NAMALWA (cell line): ENCODE data around the gene CADM1.

Source experiments
- DNase-seq: peaks from one replicate; pipeline ENCODE4 v3.0.0-alpha.2; 2015; ENCODE audit warnings: low spot score

CADM1 gene

DNA sequence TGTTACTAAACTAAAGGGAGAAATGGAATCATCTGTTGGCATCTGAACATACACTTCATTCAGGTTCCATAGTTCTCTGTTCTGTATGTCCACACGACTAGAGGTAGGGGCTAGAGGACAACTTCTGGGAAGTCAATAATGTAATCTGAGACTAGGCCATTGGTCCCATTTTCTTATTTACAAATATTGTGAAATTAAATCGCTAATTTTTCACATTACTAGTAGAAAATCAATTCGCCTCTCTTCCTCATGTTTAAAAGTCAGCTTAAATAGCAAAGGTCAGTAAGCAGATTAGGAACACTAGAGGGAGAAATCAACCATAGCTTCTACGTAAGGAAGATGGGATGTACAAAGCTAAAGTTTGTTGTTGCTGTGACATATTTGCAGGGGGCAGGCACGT is 59.7 kb downstream of the CADM1 start:
- DNase-seq, result no peak

DNA sequence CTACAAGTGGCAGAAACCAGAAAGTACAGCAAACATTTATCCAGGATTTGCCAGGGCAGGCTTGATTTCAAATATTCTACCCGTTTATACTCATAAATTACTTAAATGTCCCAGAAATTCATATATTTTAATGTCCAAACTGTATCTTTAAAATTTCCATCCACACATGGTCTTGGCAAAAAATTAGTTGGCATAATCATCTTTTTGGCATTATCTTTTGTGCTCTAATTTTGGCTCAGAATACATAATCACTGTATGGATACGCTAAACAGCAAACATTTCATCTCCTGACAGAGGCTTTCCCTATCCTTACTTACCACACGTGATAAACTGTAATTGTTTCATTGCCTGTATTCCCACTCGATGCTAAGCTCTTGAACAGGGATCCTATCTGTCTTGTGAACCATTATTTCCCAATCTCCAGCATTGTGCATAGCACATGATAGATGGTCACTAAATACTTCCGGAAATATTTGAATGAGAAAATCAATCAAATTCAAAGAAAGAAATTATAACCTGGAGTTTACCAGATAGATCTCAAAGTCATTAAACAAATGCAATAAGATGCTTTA is 64.2 kb downstream of the CADM1 start:
- DNase-seq, result no peak

DNA sequence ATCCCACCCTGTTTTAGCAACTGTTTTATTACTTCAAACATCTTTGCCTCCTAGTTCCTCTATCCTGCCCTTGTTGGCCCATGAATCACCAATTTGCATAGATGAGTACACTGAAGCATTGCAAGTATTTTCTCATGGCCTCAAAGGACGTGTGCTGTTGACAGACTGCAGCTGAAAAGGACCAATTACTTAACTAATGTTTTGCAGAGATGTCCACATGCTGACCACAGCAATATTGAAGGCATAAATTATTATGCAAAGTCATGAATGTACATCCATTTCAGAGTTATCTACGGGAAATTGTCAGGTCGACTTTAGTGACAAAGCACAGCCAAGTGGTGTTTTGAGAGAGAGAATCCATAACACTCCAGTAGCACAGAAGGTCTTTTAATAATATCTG is 64.8 kb downstream of the CADM1 start:
- peak; percentile 9 for DNase-seq

DNA sequence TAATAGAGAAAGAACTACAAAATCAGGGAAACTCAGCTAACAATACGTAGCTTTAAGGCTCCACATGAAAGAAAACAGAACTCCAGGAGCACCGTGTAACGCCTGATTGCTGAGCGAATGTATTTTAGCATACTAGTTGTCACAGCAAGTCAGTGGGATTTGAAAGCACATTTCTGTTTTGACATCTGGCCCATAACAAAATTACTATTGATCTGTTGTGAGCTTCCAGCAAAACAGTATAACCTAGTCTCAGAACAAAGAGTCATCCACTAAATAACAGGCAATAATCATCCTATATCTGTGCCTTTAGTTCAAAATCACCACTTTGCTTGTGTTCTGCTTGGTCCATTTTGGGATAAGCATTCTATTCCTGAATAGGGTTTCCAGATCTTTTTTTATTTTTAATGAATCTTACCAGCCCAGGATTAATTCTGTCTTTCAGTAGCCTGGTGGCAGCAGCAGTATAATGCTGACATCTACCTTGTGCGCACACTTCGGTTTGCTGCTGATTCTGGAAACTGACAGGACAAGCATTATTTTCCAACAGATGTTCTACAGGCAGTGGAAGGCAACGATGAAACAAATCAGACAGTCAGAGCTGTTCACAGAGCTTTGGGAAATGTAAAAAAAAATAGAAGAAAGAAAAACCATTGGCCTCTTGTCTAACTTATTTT is 66.2 kb downstream of the CADM1 start:
- no peak for DNase-seq

DNA sequence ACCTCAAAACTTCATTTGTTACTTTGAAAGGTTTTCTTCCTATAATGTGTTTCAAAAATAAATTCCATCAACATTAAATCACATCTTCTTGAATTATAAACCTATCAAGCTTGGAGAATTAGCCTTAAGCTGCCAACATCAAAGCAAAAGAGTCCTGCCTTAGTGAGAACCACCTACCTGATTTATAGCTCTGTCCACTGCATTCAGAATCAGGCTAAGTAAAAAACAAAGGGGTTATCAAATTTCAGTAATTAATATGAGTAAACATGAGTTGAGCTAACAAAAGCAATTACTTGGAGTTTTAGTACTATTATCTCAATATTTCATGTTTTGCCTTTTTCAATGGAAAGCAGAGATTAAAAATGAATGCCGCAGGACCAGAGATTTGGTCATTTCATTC is 73.9 kb downstream of the CADM1 start:
- DNase-seq, result no peak

DNA sequence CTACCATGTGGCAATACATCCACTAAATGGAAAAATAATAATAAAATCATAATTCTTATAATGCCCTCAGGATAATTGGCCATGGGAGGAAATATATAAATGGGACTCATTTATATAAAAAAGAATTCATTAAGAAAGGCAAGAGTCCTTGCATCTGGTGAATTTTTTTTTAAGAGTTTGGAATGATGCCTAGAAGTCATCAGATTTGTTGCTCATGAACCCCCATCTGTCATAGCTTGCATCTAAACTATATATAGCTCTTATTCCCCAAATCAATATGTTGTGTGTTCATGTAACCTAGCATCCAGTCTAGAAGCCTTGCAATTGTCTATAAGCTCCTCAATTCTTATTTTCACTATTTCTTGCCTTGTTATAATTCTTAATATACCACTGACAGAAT is 75.9 kb downstream of the CADM1 start:
- DNase-seq, result no peak

DNA sequence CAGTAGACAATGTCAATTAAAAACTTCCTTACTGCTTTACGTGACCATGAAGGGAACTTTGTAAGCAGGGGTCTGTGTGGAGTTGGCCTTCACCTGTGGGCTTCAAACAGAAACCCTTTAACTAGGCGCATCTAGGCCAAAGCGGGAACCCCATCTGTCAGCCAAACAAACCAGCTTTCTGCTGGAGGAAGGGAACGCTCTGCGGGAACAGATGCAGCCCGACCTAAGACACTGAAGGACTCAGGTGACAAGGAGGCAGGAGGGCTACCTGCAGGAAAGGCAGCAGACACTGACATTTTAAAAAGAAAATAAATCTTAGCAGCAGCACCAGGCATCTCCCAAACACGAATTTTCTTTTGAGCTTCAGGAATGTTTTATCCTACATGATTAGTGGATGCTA is 78.4 kb downstream of the CADM1 start:
- no peak for DNase-seq

DNA sequence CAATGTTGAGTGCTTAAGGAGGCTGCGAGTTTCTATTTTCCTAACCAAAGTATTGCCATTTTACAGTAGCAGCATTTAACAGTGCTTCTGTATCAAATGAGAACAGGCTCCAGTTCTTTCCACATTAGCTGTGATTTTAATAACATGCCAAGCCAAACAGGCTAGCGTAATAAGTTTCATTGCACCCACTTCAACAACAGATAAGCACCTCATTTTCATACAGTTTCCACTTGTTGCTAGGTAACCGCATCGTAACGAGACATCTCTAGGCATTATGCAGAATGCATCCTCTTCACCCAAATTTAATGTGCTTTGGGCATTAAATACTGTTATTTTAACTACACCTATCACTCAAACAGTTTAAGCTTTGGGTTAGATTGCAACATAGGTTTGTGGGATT is 79.0 kb downstream of the CADM1 start:
- no peak for DNase-seq

DNA sequence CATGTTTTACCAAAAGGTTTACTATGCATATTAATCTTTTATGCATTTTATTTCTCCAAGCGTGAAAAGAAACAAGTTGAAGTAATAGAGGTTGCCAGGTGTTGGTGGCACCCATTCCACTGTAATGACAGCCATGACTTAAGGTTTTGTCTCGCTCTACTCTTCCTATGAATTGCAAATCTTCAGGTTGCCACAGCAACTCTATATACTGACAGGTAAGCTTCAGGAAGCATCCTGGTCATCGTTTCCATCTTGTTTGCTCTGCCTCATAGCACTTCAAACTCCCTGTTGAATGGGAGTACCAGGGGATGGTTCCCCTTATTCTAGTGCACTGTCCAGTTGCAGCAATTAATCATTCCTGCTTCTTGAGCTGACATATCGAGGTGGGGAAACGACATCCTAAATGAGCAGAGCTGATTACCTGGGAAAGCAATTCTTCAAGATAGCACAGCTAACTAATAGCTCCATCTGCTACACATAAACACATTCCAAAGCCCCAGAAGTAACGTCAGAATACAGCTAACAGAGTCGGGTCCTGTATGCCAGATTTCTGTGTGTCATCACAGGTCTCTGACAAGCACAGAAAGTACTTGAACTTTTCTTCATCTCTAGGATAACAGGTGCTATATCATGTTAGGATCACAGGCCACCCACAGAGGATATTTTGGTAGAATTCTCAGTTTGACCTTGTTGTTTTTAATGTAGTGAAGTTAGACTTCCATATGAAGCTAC is 80.3 kb downstream of the CADM1 start:
- DNase-seq, result no peak

DNA sequence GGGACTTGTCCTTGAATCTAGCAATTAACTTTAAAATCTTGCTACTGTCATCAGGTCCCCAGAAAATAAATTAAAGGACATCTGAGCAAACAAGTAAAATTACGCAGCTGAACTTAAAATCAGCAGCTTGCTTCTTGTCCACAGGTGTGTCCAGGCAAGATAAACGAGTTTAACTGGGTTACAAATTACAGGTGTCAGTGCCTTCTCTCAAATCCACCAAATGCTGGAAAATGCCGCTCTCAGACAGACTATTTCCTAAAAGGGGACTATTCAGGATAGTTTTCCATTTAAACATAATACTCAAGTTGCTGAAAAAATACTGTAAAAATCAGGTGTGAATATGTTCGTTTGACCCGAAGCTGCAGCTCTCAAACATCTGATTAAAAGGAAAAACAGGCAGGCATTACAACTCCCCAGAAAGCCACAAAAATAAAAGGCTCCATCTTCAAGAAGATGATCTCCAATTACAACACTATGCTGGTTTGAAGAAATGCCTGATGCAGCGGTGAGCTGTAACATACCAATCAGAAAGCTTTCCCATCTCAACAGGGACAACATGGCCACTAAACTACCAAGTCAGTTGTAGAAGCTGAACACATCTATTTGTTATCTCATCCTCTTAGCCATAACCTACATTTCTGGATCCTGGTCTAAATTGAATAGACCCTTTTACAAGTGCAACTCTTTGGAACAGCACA is 82.1 kb downstream of the CADM1 start:
- no peak for DNase-seq

DNA sequence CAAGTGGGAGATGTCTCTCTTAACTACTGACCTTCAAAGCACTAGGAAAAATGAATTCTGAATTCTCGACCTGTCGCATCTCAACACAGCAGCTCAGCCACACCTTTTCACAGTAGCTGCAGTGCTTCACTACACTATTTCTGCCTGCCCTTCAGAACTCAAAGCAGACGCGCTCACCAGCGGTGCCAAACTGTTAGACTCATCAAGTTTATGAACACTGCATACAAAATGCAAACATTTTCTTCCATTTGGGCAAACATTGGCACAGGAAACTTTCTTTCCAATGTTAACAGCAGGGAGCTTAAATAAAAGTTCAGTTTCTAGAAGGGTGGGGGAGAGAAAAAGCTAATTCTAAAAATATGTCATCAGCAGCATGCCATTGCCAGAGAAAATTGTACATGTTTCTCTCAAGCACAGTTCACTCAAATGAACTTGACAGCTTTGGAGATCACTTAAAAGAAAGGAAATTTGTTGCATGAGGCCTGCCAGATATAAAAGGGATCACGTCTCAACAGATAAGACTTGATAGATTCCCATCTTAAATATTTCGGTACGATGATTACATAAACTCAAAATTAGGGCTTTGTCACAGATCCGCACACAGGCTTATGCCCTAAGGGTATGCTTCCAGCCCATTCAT is 82.7 kb downstream of the CADM1 start:
- DNase-seq, result no peak

DNA sequence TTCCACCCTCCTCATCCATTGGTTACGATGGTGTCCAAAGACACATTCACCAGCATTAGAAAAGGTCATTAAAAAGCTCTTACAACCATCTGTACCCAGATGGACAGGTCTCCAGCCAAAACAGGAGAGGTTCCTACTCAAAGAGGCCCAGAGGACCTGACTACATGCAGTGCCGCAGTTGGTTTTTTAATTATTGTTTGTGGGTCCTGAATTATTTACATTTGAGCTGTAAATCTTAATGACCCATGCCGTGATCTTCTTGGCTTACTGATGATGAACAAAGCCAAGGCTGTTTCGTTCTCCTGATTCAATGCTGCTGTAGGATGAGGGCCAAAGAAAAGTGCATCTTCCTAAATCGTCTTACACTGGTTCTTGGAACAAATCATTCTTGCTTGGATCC is 83.7 kb downstream of the CADM1 start:
- no peak for DNase-seq

DNA sequence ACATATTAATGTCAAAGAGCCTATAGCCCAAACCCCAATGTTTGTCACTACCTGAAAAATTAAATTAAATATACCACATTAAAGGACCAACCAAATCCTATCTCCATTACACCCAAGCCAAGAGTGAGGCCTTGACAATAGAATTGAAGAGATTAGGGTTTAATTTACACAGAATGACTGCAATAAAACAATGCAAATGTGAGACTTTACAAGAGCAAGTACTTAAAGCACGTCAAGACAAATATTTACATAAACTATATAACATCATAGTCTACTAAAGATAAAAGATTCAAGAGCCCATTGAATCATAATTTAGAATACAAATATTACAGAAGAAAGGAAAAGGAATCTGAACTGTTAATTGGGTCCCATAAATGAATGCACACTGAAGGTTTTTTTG is 85.6 kb downstream of the CADM1 start:
- DNase-seq, result no peak

DNA sequence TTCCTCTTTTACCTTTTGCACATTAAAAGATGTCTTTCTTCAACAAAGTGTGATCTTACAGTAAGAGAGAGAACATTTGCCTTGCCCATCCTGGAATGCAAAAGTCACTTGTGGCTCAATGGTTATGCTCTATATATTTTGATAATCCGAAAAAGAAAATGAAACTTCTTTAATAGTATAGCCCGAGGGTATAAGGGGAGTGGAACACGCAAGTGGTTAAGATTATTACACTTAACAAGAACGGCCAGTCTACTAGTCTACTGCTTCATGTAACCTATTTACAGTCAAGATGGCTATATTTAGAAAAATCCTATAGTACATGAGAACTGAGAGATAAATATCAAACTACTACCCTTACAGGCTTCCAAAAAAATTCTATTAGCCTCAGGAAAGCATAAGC is 86.1 kb downstream of the CADM1 start:
- DNase-seq, result no peak

DNA sequence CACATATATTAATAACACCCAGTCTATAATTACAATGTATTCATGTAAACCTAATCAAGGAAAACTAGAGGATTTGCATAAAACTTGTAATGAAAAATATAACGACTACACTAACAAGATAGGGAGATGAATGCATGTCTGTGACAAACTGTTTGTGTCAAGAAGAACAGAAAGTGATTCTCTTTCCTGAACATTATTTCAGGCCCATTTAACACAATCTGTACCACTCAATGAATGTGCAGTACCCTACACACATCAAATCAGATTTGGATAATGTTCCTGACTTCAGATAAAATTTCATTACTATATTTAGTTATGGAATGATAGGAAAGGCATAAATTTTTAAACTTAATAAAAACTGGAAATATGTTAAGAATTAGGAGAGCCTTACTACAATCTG is 93.1 kb downstream of the CADM1 start:
- DNase-seq, result no peak

DNA sequence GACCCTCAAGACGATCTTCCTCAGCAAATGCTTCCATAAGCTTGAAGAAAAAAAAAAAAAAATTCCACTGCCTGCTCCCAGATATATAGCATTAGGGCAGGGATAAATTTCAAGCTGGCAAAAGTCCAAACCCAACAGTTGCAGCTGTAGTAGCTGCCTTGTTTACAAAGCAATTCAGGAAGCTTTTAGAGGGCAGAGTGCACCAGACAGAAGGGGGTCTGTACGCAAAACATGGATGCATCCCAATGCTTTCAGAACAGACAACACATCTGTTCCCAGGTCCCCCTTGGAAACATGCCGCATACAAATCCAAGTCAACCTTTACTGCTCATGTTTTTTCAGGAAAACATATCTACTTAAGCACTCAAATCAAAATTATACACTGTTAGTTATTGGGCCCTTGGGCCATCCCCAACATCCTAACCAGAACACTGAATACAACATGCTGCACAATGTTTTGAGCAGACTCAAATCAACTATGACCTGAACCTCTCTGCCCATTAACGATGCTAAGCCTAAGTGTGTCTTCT is 94.5 kb downstream of the CADM1 start:
- no peak for DNase-seq

DNA sequence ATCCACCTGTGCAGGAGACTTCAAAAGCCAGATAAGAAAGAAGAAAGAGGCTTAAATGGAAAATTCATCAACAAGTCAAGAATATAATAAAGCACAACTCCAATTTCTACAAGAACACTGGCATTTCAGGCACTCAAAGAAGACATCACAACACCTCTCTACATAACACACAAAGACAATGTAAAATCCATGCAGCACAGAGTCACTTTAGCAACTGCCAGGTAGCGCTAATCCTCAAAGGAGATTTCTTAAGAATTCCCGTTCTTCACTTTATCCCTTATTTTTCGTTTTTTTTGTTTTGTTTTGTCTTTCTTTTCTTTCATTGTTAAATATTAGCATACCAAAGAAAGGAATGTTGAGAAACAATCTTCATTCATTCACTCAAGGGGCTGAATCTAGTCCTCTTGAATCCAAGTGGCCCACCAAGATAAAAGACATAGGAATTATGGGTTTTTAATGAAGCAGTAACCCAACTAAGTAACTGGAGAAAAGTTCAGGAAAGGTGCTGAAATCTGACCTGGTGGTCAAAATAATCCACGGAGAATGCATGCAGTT is 95.0 kb downstream of the CADM1 start:
- DNase-seq, result no peak

DNA sequence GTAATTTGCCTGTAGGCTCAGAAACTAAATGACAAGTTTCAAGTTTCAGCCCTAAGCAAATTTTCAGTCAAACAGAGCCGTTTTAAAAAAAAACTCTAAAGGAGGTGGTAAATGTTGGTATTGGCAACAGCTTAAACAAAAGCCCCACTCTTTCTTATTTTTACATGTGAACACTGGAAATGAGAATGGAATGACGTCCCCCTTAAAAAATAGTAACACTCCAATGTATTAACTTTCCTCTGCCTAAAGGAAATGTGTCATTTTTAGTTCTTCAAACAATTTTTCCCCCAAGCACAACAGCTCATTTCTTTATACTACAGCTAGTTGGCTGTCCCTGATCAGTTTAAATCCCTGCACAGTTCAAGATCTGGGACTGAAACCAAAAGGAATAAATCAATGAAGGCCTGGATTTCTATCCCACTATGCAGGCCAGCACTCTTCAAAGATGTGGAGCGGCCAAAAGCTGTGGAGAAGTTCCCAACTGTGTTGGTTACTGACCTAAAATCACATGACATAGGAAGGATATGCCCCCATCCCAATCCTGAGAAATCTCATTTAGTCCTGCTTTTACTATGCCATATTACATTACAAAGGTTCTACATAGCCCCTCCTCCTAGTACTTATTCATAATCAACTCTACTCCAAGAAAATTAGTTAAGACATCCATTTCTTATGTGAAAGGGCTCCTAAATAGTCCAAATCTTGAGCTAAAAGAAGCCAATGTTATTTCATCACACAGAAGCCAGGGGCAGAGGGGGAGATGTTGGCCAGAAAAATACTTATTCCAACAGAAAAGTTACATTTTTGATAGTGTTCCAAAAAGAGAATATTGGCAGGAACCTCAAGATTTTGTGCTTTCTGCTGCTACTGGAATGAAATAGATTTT is 95.9 kb downstream of the CADM1 start:
- no peak for DNase-seq

DNA sequence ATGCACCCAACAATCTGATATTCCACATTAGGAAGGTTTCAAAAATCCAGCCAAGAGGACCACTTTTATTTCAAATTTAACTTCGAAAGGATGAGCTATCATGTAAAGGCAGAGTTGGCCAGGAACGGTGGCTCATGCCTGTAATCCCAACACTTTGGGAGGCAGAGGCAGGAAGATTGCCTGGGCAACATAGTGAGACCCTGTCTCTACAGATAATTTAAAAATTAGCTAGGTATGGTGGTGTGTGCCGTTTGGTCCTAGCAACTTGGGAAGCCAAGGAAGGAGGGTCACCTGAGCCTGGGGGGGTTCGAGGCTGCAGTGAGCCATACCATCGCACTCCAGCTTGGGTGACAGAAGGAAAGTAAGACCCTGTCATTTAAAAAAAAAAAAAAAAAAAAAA is 96.7 kb downstream of the CADM1 start:
- DNase-seq, result no peak

DNA sequence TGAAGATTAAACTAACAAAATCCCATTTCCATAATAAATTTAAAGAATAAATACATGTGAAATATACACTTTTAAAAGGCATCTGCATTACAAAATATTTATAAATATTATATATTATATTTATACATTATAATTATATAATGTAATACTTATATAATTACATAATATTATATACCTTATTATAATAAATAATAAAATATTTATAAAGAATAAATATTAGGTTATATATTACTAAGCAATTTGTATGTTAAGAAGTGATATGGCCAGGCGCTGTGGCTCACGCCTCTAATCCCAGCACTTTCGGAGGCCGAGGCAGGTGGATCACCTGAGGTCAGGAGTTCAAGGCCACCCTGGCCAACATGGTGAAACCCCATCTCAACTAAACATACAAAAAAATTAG is 97.8 kb downstream of the CADM1 start:
- DNase-seq, result no peak
